ENCODE measurements around the gene JAKMIP2. TPM values are rescaled to one million over a fixed set of nuclear protein-coding genes. Genes with fewer than 3 reads are reported as not detected.
"Not testable (repeated sequence)": the region's sequence is repeated elsewhere in the genome, so short reads cannot be mapped to it uniquely, and the experiment has no call there.

The JAKMIP2 gene
- total and polyA plus RNA-seq, 10 of the 15 experiments (the other 5 are each of a cell fraction or from before 2014, with no cell fraction given): 0.51 to 1.8 (median 0.89) TPM

- TF ChIP-seq RCOR1 (conservative IDR thresholded peaks at IDR 0.05; ENCODE audit: low read depth, low read length): no peak
- no peak for TF ChIP-seq EZH2 (IDR thresholded peaks at IDR 0.05; ENCODE audit: borderline replicate concordance, control insufficient read depth, low read depth, low read length)
These were observed 228.2 kb downstream of the JAKMIP2 start (continued) for GRCh38 chr5:147554261-147554817.

GRCh38 chr5:147553817-147554216, 228.7 kb downstream of the JAKMIP2 start:
- in situ Hi-C loops (cut with MboI); H3K36me3 ChIP-seq (ENCODE audit: control insufficient read depth in 2 of 2, insufficient read depth in 2 of 2, low read length in 1 of 2); H3K4me1 ChIP-seq (ENCODE audit: control insufficient read depth, insufficient read depth, low read length); H3K27ac ChIP-seq (ENCODE audit: control insufficient read depth, insufficient read depth); DNase-seq (ENCODE audit: low read depth, low spot score); intact Hi-C loops (cut with micrococcal nuclease; ENCODE audit: unreplicated experiment); H3K4me2 ChIP-seq (ENCODE audit: control insufficient read depth, insufficient read depth); RAD21 ChIA-PET (ENCODE audit: unreplicated experiment); SMC1A ChIA-PET (ENCODE audit: uncharacterized antibody, unreplicated experiment); FAIRE-seq; H3K27me3 ChIP-seq (replicated peaks in 1 of 2; ENCODE audit: control insufficient read depth in 2 of 2, insufficient read depth in 2 of 2, low read length in 1 of 2); POLR2A ChIA-PET; H3K79me2 ChIP-seq (ENCODE audit: control insufficient read depth, insufficient read depth, low read length); H3K9me3 ChIP-seq (replicated peaks; ENCODE audit: control insufficient read depth, insufficient read depth, low read length); ATAC-seq; H4K20me1 ChIP-seq (ENCODE audit: control insufficient read depth, insufficient read depth); H3K9ac ChIP-seq (ENCODE audit: control insufficient read depth, insufficient read depth, low read length); BruUV-seq (replicated peaks); H2AFZ ChIP-seq (ENCODE audit: control insufficient read depth, low read depth, low read length); H3K4me3 ChIP-seq: not testable (repeated sequence)
- CTCF ChIA-PET: interaction anchor here (1.0 to 1.5 kb wide), 2 partner anchors 89 to 102 kb away, joined by 3 read pairs; no protein-coding TSS in a partner anchor
- 51% methylated on average over 5 of the region's 5 CpGs for WGBS (ENCODE audit: insufficient coverage, insufficient replicate concordance, low lambda C conversion rate, missing lambda C conversion rate)

GRCh38 chr5:147552897-147553296, 229.6 kb downstream of the JAKMIP2 start:
- BruUV-seq (replicated peaks): no TSS peak
- no peak for DNase-seq (ENCODE audit: low read depth, low spot score)
- TF ChIP-seq BHLHE40 (IDR thresholded peaks at IDR 0.05; ENCODE audit: borderline replicate concordance in 1 of 2, low read depth in 2 of 2, low read length in 1 of 2) (no peak), MTA2 (IDR thresholded peaks at IDR 0.05; ENCODE audit: low read depth) (no peak), KLF5 (IDR thresholded peaks at IDR 0.05; ENCODE audit: partially characterized antibody) (no peak), ZBTB11 (CRISPR knock-in tag; IDR thresholded peaks at IDR 0.05) (no peak), TCF3 (IDR thresholded peaks at IDR 0.05; ENCODE audit: borderline replicate concordance, insufficient read depth, low read depth, low read length) (no peak), TCF12 (IDR thresholded peaks at IDR 0.05; ENCODE audit: low read depth, low read length) (no peak), BCLAF1 (IDR thresholded peaks at IDR 0.05) (no peak)

More at GRCh38 chr5:147552897-147553296, 229.6 kb downstream of the JAKMIP2 start:
- RAD21 ChIA-PET (ENCODE audit: unreplicated experiment): no interaction called here
- CTCF ChIA-PET: no interaction called here
- SMC1A ChIA-PET (ENCODE audit: uncharacterized antibody, unreplicated experiment): no interaction called here
- intact Hi-C loops (cut with micrococcal nuclease; ENCODE audit: unreplicated experiment) (no loop called here), in situ Hi-C loops (cut with MboI) (no loop called here)
- ATAC-seq (no peak), FAIRE-seq (no peak)
- H4K20me1 ChIP-seq (ENCODE audit: control insufficient read depth, insufficient read depth): no peaks in the 10 kb centered on the region
- no peaks in the 10 kb centered on the region for H3K36me3 ChIP-seq (ENCODE audit: control insufficient read depth in 2 of 2, insufficient read depth in 2 of 2, low read length in 1 of 2)
- POLR2A ChIA-PET: no interaction called here
- H3K4me2 ChIP-seq (ENCODE audit: control insufficient read depth, insufficient read depth): no peak overlapping the region
- no peaks in the 10 kb centered on the region for H3K9me3 ChIP-seq (replicated peaks; ENCODE audit: control insufficient read depth, insufficient read depth, low read length)
- no peak overlapping the region for H2AFZ ChIP-seq (ENCODE audit: control insufficient read depth, low read depth, low read length)
- H3K4me3 ChIP-seq: no peak overlapping the region
- no peak overlapping the region for H3K27ac ChIP-seq (ENCODE audit: control insufficient read depth, insufficient read depth)
- no peaks in the 10 kb centered on the region for H3K27me3 ChIP-seq (replicated peaks in 1 of 2; ENCODE audit: control insufficient read depth in 2 of 2, insufficient read depth in 2 of 2, low read length in 1 of 2)
- H3K9ac ChIP-seq (ENCODE audit: control insufficient read depth, insufficient read depth, low read length): no peak overlapping the region
- H3K4me1 ChIP-seq (ENCODE audit: control insufficient read depth, insufficient read depth, low read length): no peaks in the 10 kb centered on the region
- H3K79me2 ChIP-seq (ENCODE audit: control insufficient read depth, insufficient read depth, low read length): no peaks in the 10 kb centered on the region
- 39% methylated on average over 4 of the region's 4 CpGs for WGBS (ENCODE audit: insufficient coverage, insufficient replicate concordance, low lambda C conversion rate, missing lambda C conversion rate)

Measured in GM12878 (cell line).